Left cardiac atrium (tissue), 4 donors: Measurements from ENCODE around the gene DLX3. TPM values are rescaled to one million over a fixed set of nuclear protein-coding genes. Genes with fewer than 3 reads are reported as not detected.

Experiments
- ATAC-seq, 2 donors: fragments of 200-7000 bp; cut with Tn5 transposase; one replicate each; pipeline ENCODE4 v1.9.1; 2020; ENCODE audit warnings: mild to moderate bottlenecking in 2 of 2, moderate library complexity in 2 of 2
- DNase-seq: peaks from one replicate; pipeline ENCODE4 v3.0.0-alpha.2; 2020
- intact Hi-C, 2 donors: fragments of 100-400 bp; cut with DNase I; formaldehyde crosslinking; loops; one replicate each; pipeline versions ENCODE4 v1.14.1 to v1.15.1; 2022 to 2023
- total RNA-seq, 2 donors: library from RNA; stranded (reverse); fragmentation: NEBNext Ultra II Directional; extraction: Animal tissue kit (Norgen Biotek cat#: 25700); gene quantifications; one replicate each; pipeline ENCODE4 v1.2.1, GENCODE V29; 2021
- donor health status: DM: no; HTN: yes; CAD: no.
- donor health status: DM: no; HTN: yes; CAD: no; lungs with severe emphysema.
- donor health status: DM: yes; HTN: yes; CAD: no.
- donor health status: Dilated cardiomyopathy.

Gene DLX3
- total RNA-seq, 2 donors from 2014 or later, result 0.16 TPM; not detected in 1

DNA sequence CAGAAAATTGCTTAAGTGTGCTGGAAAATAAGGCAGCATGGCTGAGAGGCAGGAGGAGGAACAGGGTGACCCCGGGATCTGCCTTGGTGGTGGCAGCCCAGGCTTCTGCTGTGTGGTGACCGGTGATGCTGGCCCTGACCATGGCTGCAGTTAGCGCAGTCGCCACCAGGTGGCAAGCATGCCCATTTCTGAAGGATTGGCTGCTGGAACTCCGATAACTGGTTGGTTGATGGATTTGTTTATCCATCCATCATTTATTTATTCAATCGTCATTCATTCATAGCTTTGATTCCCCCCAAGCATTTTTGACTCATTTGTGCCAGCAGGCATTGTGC lies 31.8 kb upstream of the DLX3 start:
- ATAC-seq, result peak; percentile 81 to 83
- peak; percentile 83 for DNase-seq
- intact Hi-C loops, result loop anchor here (1.0 to 2.0 kb wide), 2 partner anchors 60 to 64 kb away; no protein-coding TSS in a partner anchor

DNA sequence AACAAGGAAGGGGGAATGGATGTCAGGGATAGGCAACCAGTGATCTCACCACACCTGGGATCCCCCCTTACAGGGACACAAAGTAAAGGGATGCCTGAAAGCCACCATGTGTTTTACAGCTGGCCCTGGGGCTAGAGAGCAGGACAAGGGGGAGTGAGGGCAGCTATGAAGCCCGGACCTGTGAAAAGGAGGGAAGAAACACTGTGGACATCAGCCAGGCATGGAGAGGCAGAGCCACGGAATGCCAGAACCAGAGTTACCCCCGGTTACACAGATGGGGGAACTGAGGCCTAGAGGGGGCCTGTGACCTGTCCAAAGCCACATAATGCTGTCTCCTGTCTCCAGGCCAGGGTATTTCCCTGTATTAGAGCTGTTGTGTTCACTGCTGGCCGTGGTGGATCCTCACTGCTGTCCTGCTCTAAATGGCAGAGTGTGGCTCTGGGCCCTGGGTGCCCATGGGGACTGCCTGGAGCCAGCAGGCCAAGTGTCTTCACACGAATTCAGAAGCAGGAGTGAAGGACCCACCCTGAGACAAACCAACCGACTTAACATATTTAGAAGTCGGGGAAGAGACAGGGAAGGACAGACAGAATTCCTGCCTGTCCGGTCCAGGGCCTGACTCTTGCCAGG lies 31.1 kb upstream of the DLX3 start:
- DNase-seq (no peak), ATAC-seq (no peak)
- intact Hi-C loops, result loop anchor here (1.0 to 2.0 kb wide), 2 partner anchors 61 to 65 kb away; no protein-coding TSS in a partner anchor

DNA sequence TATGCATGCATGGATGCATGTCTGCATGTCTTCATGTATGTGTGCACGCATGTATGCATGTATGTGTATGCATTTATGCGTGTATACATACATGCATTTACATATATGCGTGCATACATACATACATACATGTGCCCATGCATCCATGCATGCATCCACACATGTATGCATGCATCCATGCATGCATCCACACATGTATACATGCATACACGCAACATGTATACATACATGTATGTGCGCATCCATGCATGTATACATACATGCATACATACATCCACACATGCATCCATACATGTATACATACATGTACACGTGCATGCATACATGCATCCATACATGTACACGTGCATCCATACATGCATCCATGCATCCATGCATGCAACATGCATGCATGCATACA lies 29.8 kb upstream of the DLX3 start:
- DNase-seq, result no peak
- no peak for ATAC-seq
- intact Hi-C loops, result no loop called here

DNA sequence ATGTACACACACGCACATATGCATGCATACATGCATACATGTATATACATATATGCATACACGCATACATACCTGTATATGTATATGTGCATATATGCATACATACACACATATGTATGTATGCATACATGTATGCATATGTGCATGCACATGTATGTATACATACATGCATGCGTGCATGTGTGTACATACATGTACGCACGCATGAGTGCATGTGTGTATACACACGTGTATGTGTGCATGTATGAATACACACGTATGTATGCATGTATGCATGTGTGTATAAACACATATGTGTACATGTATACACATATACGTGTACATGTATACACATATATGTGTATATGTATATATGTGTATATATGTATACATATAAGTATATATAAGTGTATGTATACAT lies 28.5 kb upstream of the DLX3 start:
- ATAC-seq (no peak), DNase-seq (no peak)
- intact Hi-C loops, result no loop called here

DNA sequence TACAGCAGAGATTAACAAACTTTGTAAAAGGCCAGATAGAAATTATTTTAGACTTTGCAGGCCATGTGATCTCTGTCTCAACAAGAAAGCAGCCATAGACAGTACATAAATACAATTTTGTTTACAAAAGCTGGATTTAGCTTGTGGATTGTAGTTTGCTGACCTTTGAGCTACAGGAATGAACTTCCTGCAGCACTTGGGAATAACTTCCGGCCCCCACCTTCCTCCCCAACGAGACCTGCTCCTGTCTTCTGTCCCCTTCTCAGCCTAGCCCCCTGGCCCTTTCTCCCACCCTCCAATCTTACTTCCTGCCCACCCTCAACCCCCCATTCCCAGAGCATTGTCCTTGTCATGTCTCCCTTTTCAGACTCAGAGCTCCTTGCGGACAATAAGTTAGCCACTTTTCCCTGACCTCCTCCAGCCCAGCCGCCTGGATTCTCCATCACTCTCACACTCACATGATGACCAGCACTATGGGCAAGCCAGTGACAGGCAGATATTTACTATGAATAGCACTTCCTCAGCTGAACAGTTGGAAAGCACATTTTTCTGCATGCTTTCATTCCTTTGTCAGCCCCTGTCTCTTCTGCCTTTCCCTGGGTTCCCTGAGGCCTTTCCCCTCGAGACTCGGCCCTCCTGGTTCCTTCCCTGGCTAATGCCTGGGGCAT lies 27.6 kb upstream of the DLX3 start:
- no peak for DNase-seq
- no peak for ATAC-seq
- intact Hi-C loops, result no loop called here

DNA sequence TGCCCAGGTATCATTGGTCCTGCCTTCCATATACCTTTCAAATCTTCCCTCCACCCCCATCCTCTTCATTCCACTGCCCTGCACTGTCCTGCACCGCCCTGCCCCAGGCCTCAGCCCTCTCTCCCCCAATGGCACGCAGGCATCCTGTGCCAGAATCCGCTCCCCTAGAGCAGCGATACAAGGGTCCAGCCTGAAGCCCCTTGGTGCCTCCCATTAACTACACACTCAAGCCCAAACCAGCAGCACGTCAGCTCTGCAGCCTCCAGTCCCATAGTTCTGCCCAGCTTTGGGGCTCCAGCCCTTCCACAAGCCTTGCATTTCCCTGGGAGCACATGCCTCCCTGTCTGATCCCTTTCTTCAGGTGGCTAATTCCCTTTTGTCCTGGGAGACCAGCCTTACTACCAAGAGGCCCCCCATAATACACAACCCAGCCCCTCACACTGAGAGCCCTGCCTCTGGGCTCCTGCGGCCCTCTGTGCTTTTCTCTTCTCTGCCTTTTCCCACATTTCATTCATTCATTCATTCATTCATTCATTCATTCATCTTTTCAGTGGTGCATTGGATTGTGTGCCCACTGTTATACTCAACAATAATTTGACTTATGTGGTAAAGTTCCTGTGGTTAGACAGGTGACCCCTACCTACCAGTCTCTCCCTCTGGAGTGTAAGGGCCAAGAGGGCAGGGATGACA lies 26.8 kb upstream of the DLX3 start:
- ATAC-seq (no peak), DNase-seq (no peak)
- intact Hi-C loops, result no loop called here

DNA sequence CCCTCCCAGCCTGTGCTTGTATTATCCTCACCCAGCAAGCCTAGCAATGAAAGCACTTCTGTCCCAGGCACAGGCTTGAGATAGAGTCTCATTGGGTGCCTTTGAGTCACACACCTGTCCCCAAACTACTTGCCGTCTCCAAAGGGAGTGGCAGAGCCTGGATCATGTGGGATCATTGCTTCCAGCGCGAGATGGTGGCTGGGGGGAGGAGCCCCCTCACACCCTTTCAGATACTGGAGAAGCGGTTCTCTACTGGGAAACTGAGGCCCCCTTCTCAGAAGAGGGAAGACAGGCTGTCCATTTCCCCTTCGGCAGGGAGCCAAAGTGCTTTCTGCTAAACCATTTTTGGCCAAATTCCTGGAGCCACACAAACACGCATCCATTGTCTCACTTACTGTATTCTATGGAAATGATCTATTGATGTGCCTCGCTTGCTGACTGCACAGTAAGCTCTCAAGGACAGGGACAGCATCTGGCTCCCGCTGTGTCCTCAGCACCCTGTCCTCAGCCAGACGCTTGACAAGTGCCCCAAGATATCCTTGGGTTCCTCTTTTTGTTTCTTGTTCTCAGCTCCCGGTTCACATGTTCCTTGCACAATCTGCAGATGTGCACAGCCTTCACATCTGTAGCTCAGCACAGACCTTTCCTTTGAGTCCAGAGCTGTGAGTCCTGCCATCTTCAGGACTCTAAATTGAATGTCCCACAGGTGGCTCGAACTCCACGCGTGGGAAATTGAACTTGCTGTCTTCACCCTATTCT lies 26.0 kb upstream of the DLX3 start:
- intact Hi-C loops, result no loop called here
- ATAC-seq (no peak), DNase-seq (no peak)

DNA sequence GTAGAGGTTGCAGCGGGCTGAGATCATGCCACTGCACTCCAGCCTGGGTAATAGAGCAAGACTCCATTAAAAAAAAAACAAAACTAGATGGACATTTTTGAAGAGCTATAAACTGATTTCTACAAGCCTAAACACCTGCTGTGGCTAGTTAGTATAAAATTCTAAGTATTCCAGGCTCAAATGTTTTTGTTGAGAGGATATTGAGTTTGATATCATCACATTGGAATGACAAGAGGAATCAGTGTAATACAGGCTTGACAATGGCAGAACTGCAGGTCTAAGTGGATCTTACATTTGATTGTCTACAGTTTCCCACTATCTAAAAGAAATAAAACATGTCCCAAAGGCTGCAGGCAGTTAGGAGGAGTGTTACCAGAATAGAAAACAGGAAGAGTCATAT lies 23.9 kb upstream of the DLX3 start:
- DNase-seq (no peak), ATAC-seq (no peak)
- intact Hi-C loops, result no loop called here

DNA sequence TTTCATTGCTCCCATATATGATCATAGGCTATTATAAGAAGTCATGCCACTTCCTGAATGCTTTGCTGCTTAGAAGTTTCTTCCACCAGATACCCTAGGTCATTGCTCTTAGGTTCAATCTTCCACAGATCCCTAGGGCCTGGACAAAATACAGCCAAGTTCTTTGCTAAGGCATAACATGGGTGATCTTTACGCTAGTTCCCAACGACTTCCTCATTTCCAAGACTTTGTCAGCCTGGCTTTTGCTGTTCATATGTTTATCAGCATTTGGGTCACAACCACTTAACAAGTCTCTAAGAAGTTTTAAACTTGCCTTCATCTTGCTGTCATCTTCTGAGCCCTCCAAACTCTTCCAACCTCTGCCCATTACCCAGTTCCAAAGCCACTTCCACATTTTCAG lies 20.1 kb upstream of the DLX3 start:
- no peak for ATAC-seq
- DNase-seq, result no peak
- intact Hi-C loops, result no loop called here

GRCh38 chr17:50014471-50015088 lies 19.6 kb upstream of the DLX3 start:
- ATAC-seq (no peak), DNase-seq (no peak)
- intact Hi-C loops, result no loop called here

- ATAC-seq (no peak), DNase-seq (no peak)
- intact Hi-C loops, result no loop called here
These were observed 18.1 kb upstream of the DLX3 start for GRCh38 chr17:50013079-50013478.

DNA sequence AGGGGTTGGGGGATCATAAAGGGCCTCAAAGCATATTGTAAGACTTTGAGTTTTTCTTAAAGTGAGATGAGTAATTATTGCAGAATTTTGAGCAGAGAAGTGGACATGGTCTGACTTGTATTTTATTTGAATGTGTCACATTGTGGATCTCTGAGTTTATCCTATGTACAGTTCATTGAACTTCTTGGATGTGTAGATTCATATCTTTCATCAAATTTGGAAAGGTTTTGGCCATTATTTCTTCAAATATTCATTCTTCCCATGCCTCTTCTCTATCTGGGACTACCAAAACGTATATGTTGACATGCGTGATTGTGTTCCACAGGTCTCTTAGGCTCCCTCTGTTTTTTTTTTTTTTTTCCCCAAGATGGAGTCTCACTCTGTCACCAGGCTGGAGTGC lies 14.3 kb upstream of the DLX3 start:
- DNase-seq (no peak), ATAC-seq (no peak)
- intact Hi-C loops, result no loop called here

- intact Hi-C loops, result no loop called here
- ATAC-seq, result no peak
- no peak for DNase-seq
These were observed 8.9 kb upstream of the DLX3 start for GRCh38 chr17:50003911-50004310.

DNA sequence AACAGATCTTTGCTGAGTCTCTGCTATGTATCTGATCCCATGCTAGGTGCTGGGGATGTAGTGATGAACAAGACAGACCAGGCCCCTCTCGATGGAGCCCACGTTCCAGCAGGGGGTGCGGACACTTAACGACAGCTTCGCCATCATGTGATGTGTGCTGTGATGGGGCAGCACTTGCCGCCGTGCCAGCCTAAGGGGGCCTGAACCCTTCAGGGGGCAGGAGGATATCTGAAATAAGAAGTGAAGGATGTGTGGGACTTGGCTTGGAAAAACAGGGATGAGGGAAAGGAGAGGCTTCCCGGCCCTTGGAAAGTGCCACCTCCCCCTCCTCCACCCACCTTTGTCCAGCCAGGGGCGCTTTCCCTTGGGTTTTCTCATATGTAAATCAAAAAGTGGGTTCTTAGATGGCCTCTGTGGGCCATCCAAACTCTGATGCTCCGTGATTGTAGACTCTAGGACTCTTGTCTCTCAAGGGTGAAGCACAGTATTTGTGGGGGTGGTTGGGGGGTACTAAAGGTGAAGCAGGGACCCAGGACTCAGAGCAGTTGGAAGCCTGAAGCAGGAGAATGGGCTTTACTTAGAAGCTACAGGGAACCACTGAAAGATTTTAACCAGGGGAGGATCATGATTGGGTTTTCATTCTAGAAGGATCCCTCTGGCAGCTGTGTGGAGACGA lies 4.0 kb upstream of the DLX3 start:
- intact Hi-C loops, result loop anchor here (1.0 to 5.0 kb wide), 4 partner anchors 117 to 432 kb away; no protein-coding TSS in a partner anchor
- no peak for ATAC-seq
- no peak for DNase-seq

- DNase-seq (peak; percentile 77), ATAC-seq (peak; percentile 78 to 80)
- intact Hi-C loops, result loop anchor here (1.0 to 5.0 kb wide), 6 partner anchors 116 to 431 kb away; no protein-coding TSS in a partner anchor
These were observed 3.0 kb upstream of the DLX3 start for GRCh38 chr17:49997773-49998703.

- ATAC-seq (no peak), DNase-seq (no peak)
- intact Hi-C loops, result loop anchor here (1.0 to 5.0 kb wide), 5 partner anchors 115 to 430 kb away; no protein-coding TSS in a partner anchor
These were observed 2.3 kb upstream of the DLX3 start for GRCh38 chr17:49997301-49997650.

DNA sequence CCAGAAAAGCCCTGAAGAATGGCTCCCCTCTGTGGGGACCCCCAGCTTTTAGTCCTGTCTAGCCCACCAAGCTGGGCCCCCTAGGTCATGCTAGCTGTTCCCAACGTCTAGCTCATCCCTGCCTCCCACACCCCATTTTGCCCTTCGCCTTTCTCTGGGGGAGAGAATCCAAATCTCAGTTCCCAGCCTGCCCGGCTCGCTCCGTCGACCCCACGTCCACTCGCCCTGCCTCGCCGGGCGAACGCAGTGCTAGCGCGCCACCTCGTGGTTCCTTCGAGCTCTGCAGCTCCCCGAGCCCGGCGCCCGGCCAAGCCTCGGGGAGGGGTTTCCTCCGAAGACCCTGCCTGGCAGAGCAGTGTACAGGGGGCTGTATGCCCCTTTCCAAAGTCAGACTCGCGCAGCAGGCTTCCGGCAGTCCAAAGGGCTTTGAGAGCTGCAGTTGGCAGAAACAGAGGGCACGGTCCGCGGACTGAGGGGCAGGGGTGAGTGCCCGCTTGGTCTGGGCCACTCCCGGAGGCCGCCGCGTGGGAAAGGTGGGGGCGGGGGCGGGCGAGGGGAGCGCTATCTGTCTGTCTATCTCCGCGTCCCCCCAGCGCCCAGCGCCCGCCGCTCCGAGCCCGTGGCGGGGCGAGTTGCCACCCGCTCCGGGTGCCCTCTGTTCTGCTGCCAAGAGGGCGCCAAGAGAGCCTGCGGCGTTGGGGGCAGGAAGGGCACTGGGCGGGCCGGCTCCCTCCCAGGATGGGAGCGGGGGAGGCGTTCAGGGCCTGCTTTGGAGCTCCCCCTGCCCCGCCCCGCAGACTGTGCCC lies 1.7 kb upstream of the DLX3 start:
- peak; percentile 36 to 51 for ATAC-seq
- intact Hi-C loops, result loop anchor here (1.0 to 5.0 kb wide), 5 partner anchors 114 to 429 kb away; no protein-coding TSS in a partner anchor
- DNase-seq, result peak; percentile 67
